ENCODE results near the gene TNFSF12.

The TNFSF12 gene

GRCh38 chr17:7569571-7569970, 20.7 kb downstream of the TNFSF12 start:
- Histone ChIP-seq H3K27me3 (ENCODE audit: low read depth) (no peaks in the 10 kb centered on the region), H3K4me3 (no peak overlapping the region), H3K36me3 (replicated peaks) (peaks cover 76% of the 10 kb centered on the region), H3K9me3 (no peaks in the 10 kb centered on the region), H3K4me1 (peaks cover 4% of the 10 kb centered on the region)
- no peak for DNase-seq (ENCODE audit: low spot score in 2 of 2)
- in situ Hi-C loops (cut with MboI; ENCODE audit: low sequenced_read_pairs): no loop called here

- peaks cover 12% of the 10 kb centered on the region for H3K4me1 ChIP-seq
- H3K9me3 ChIP-seq: no peaks in the 10 kb centered on the region
- H3K4me3 ChIP-seq: no peak overlapping the region
- DNase-seq (ENCODE audit: low spot score in 2 of 2): no peak
- in situ Hi-C loops (cut with MboI; ENCODE audit: low sequenced_read_pairs): no loop called here
- H3K27me3 ChIP-seq (ENCODE audit: low read depth): no peaks in the 10 kb centered on the region
- peaks cover 76% of the 10 kb centered on the region for H3K36me3 ChIP-seq (replicated peaks)
Observed at GRCh38 chr17:7570351-7570750, 21.5 kb downstream of the TNFSF12 start.

GRCh38 chr17:7572338-7572587, 23.4 kb downstream of the TNFSF12 start:
- Histone ChIP-seq H3K4me1 (peaks cover 12% of the 10 kb centered on the region), H3K36me3 (replicated peaks) (peaks cover 79% of the 10 kb centered on the region), H3K27me3 (ENCODE audit: low read depth) (no peaks in the 10 kb centered on the region), H3K4me3 (peak overlapping the region; percentile 99), H3K9me3 (no peaks in the 10 kb centered on the region)
- in situ Hi-C loops (cut with MboI; ENCODE audit: low sequenced_read_pairs): no loop called here
- DNase-seq (ENCODE audit: low spot score in 2 of 2): no peak

DNA sequence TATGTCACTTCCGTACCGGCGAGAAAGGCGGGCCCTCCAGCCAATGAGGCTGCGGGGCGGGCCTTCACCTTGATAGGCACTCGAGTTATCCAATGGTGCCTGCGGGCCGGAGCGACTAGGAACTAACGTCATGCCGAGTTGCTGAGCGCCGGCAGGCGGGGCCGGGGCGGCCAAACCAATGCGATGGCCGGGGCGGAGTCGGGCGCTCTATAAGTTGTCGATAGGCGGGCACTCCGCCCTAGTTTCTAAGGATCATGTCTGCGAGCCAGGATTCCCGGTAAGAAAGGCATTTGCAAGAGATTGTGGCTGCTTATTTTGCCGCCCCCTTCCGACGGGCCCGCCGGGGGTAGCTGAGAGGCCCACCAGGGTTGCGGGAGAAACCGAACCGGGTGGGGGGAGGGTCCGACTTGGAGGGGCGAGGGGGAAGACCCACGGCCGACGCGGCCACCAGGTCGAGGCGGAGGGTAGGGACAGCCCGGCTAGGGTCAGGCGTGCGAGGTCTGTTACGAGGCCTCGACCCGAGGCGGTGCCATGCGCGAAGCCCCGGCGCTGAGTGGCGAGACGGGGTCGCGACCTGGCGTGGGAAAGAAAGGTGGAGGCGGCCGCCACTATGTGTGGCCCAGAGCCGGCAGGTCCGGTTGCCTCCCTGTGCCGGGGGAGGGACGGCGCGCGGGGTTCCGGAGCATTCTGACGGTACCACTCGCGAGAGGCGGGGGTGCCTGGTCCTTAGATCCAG, 23.9 kb downstream of the TNFSF12 start:
- in situ Hi-C loops (cut with MboI; ENCODE audit: low sequenced_read_pairs): no loop called here
- no peaks in the 10 kb centered on the region for H3K27me3 ChIP-seq (ENCODE audit: low read depth)
- H3K36me3 ChIP-seq (replicated peaks): peaks cover 79% of the 10 kb centered on the region
- H3K9me3 ChIP-seq: no peaks in the 10 kb centered on the region
- DNase-seq (ENCODE audit: low spot score in 2 of 2): peak; percentile 98 to 99
- H3K4me3 ChIP-seq: peak overlapping the region; percentile 99
- peaks cover 12% of the 10 kb centered on the region for H3K4me1 ChIP-seq

GRCh38 chr17:7573324-7574080, 24.6 kb downstream of the TNFSF12 start:
- H3K27me3 ChIP-seq (ENCODE audit: low read depth): no peaks in the 10 kb centered on the region
- peaks cover 82% of the 10 kb centered on the region for H3K36me3 ChIP-seq (replicated peaks)
- peak overlapping the region; percentile 99 for H3K4me3 ChIP-seq
- in situ Hi-C loops (cut with MboI; ENCODE audit: low sequenced_read_pairs): no loop called here
- peaks cover 12% of the 10 kb centered on the region for H3K4me1 ChIP-seq
- no peaks in the 10 kb centered on the region for H3K9me3 ChIP-seq
- peak; percentile 74 to 90 for DNase-seq (ENCODE audit: low spot score in 2 of 2)

- peak overlapping the region; percentile 99 for H3K4me3 ChIP-seq
- no peaks in the 10 kb centered on the region for H3K27me3 ChIP-seq (ENCODE audit: low read depth)
- in situ Hi-C loops (cut with MboI; ENCODE audit: low sequenced_read_pairs): no loop called here
- H3K4me1 ChIP-seq: peaks cover 12% of the 10 kb centered on the region
- no peak for DNase-seq (ENCODE audit: low spot score in 2 of 2)
- H3K36me3 ChIP-seq (replicated peaks): peaks cover 86% of the 10 kb centered on the region
- no peaks in the 10 kb centered on the region for H3K9me3 ChIP-seq
Observed at GRCh38 chr17:7574176-7574953, 25.5 kb downstream of the TNFSF12 start.

GRCh38 chr17:7575481-7575883, 26.6 kb downstream of the TNFSF12 start:
- Histone ChIP-seq H3K27me3 (ENCODE audit: low read depth) (no peaks in the 10 kb centered on the region), H3K4me1 (peaks cover 12% of the 10 kb centered on the region), H3K36me3 (replicated peaks) (peaks cover 75% of the 10 kb centered on the region), H3K9me3 (no peaks in the 10 kb centered on the region), H3K4me3 (peak overlapping the region; percentile 99; the same call in 1 of the 2 replicates)
- DNase-seq (ENCODE audit: low spot score in 2 of 2): no peak
- in situ Hi-C loops (cut with MboI; ENCODE audit: low sequenced_read_pairs): no loop called here

DNA sequence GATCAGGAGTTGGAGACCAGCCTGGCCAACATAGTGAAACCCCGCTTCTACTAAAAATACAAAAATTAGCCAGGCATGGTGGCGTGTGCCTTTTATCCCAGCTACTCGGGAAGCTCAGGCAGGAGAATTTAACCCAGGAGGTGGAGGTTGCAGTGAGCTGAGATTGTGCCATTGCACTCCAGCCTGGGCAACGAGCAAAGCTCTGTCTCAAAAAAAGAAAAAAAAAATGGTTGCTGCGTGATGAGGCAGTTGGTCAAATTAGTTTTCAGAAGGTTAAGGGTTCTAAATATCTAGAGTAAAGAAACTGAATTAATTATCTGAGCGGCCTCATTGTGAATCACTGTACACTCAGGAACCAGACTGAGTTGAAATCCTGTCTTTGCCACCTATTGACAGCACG, 27.1 kb downstream of the TNFSF12 start:
- Histone ChIP-seq H3K9me3 (no peaks in the 10 kb centered on the region), H3K4me1 (peaks cover 12% of the 10 kb centered on the region), H3K27me3 (ENCODE audit: low read depth) (no peaks in the 10 kb centered on the region), H3K4me3 (no peak overlapping the region), H3K36me3 (replicated peaks) (peaks cover 70% of the 10 kb centered on the region)
- DNase-seq (ENCODE audit: low spot score in 2 of 2): no peak
- in situ Hi-C loops (cut with MboI; ENCODE audit: low sequenced_read_pairs): no loop called here

DNA sequence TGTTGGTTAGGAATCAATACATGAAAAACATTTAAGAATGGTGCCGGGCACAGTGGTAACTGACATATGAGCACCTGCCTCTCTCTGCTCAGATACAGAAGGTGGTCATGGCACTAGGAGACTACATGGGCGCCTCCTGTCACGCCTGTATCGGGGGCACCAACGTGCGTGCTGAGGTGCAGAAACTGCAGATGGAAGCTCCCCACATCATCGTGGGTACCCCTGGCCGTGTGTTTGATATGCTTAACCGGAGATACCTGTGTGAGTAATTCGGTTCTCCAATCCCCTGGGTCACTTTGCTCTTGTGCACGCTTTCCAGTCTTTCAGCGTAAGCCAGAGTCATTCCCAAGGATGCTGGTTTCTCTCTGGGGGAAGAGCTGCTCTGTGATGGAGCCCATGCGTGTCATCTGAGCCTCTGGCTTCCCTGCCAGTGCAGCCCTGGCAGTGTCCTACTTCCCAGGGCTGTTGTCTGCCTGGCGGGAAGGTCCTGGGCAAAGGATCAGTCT, 27.6 kb downstream of the TNFSF12 start:
- no peak for DNase-seq (ENCODE audit: low spot score in 2 of 2)
- in situ Hi-C loops (cut with MboI; ENCODE audit: low sequenced_read_pairs): no loop called here
- Histone ChIP-seq H3K4me3 (no peak overlapping the region), H3K27me3 (ENCODE audit: low read depth) (no peaks in the 10 kb centered on the region), H3K9me3 (no peaks in the 10 kb centered on the region), H3K4me1 (peaks cover 12% of the 10 kb centered on the region), H3K36me3 (replicated peaks) (peaks cover 66% of the 10 kb centered on the region)

GRCh38 chr17:7577327-7578199, 28.7 kb downstream of the TNFSF12 start:
- Histone ChIP-seq H3K9me3 (no peaks in the 10 kb centered on the region), H3K4me3 (no peak overlapping the region), H3K36me3 (replicated peaks) (peaks cover 66% of the 10 kb centered on the region), H3K4me1 (peaks cover 19% of the 10 kb centered on the region), H3K27me3 (ENCODE audit: low read depth) (no peaks in the 10 kb centered on the region)
- no peak for DNase-seq (ENCODE audit: low spot score in 2 of 2)
- in situ Hi-C loops (cut with MboI; ENCODE audit: low sequenced_read_pairs): no loop called here

DNA sequence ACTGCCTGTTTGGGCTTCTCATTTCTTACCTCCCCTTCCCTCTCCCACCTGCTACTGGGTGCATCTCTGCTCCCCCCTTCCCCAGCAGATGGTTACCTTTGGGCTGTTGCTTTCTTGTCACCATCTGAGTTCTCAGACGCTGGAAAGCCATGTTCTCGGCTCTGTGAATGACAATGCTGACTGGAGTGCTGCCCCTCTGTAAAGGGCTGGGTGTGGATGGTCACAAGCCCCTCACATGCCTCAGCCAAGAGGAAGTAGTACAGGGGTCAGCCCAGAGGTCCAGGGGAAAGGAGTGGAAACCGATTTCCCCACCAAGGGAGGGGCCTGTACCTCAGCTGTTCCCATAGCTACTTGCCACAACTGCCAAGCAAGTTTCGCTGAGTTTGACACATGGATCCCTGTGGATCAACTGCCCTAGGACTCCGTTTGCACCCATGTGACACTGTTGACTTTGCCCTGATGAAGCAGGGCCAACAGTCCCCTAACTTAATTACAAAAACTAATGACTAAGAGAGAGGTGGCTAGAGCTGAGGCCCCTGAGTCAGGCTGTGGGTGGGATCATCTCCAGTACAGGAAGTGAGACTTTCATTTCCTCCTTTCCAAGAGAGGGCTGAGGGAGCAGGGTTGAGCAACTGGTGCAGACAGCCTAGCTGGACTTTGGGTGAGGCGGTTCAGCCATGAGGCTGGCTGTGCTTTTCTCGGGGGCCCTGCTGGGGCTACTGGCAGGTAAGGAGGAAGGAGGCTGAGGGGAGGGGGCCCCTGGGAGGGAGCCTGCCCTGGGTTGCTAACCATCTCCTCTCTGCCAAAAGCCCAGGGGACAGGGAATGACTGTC, 30.4 kb downstream of the TNFSF12 start, which contains the start of gene CD68:
TSS of gene CD68 (plus strand) at position 638 of the 833 bp plus-strand sequence. CDS start at position 678, 40 bp downstream.
- H3K4me3 ChIP-seq: no peak within 1 kb of the TSS
- in situ Hi-C loops (cut with MboI; ENCODE audit: low sequenced_read_pairs): no loop called here
- H3K4me1 ChIP-seq: peaks cover 27% of the 10 kb centered on the region
- H3K27me3 ChIP-seq (ENCODE audit: low read depth): no peaks in the 10 kb centered on the region
- no peaks in the 10 kb centered on the region for H3K9me3 ChIP-seq
- H3K36me3 ChIP-seq (replicated peaks): peaks cover 54% of the 10 kb centered on the region
- peak; percentile 63 to 70 for DNase-seq (ENCODE audit: low spot score in 2 of 2)

GRCh38 chr17:7579834-7580603, 31.2 kb downstream of the TNFSF12 start:
- H3K36me3 ChIP-seq (replicated peaks): peaks cover 46% of the 10 kb centered on the region
- no peaks in the 10 kb centered on the region for H3K27me3 ChIP-seq (ENCODE audit: low read depth)
- DNase-seq (ENCODE audit: low spot score in 2 of 2): peak in 1 of 2 experiments; percentile 60
- peaks cover 25% of the 10 kb centered on the region for H3K4me1 ChIP-seq
- in situ Hi-C loops (cut with MboI; ENCODE audit: low sequenced_read_pairs): no loop called here
- no peaks in the 10 kb centered on the region for H3K9me3 ChIP-seq
- no peak overlapping the region for H3K4me3 ChIP-seq

Data from HAP-1 (cell line).